GM23248 (cell line): Measurements from ENCODE around the gene HEG1. TPM values are rescaled to one million over a fixed set of nuclear protein-coding genes. Genes with fewer than 3 reads are reported as not detected.

Source experiments
- DNase-seq: peaks from one replicate; pipeline ENCODE4 v3.0.0-alpha.2; 2015
- H2AFZ ChIP-seq: fragments of 200-600 bp; sonication (generic); 2 replicates; pipeline ENCODE4 v1.6.1; 2016; ENCODE audit warnings: antibody characterized with exemption
- H3F3A ChIP-seq: fragments of 200-600 bp; sonication (generic); 2 replicates; pipeline ENCODE4 v1.6.1; 2016; ENCODE audit warnings: mild to moderate bottlenecking, antibody characterized with exemption, mixed run types; ENCODE audit not compliant: insufficient read depth
- H3K27ac ChIP-seq: fragments of 200-600 bp; sonication (generic); 2 replicates; pipeline ENCODE4 v1.5.1; 2016; ENCODE audit warnings: mild to moderate bottlenecking
- H3K27me3 ChIP-seq: fragments of 200-600 bp; sonication (generic); replicated peaks from 2 replicates; pipeline ENCODE4 v1.6.1; 2016; ENCODE audit warnings: mild to moderate bottlenecking; ENCODE audit not compliant: insufficient read depth
- H3K36me3 ChIP-seq: fragments of 200-600 bp; sonication (generic); 2 replicates; pipeline ENCODE4 v1.6.1; 2016; ENCODE audit warnings: low read depth, mild to moderate bottlenecking
- H3K4me1 ChIP-seq: fragments of 200-600 bp; sonication (generic); 2 replicates; pipeline ENCODE4 v1.6.1; 2016; ENCODE audit warnings: mild to moderate bottlenecking; ENCODE audit not compliant: insufficient read depth
- H3K4me2 ChIP-seq: fragments of 200-600 bp; sonication (generic); one replicate; pipeline ENCODE4 v1.6.1; 2016; ENCODE audit warnings: mild to moderate bottlenecking; ENCODE audit not compliant: unreplicated experiment
- H3K4me3 ChIP-seq: fragments of 200-600 bp; sonication (generic); 2 replicates; pipeline ENCODE4 v1.5.1; 2016; ENCODE audit warnings: mild to moderate bottlenecking
- H3K79me2 ChIP-seq: fragments of 200-600 bp; sonication (generic); 2 replicates; pipeline ENCODE4 v1.6.1; 2016; ENCODE audit warnings: mild to moderate bottlenecking; ENCODE audit not compliant: insufficient read depth
- H3K9ac ChIP-seq: fragments of 200-600 bp; sonication (generic); 2 replicates; pipeline ENCODE4 v1.6.1; 2016; ENCODE audit warnings: mild to moderate bottlenecking
- H3K9me2 ChIP-seq: fragments of 200-600 bp; sonication (generic); 2 replicates; pipeline ENCODE4 v1.6.1; 2016; ENCODE audit warnings: mixed run types, mild to moderate bottlenecking, moderate library complexity; ENCODE audit not compliant: insufficient read depth
- H3K9me3 ChIP-seq: fragments of 200-600 bp; sonication (generic); one replicate; pipeline ENCODE4 v1.6.1; 2017; ENCODE audit warnings: low read depth
- H4K20me1 ChIP-seq: fragments of 200-600 bp; sonication (generic); 2 replicates; pipeline ENCODE4 v1.6.0; 2016; ENCODE audit not compliant: insufficient read depth
- EZH2 ChIP-seq: fragments of 200-600 bp; sonication (generic); IDR thresholded peaks from 2 replicates; pipeline ENCODE4 v1.6.1; 2018; ENCODE audit warnings: antibody characterized with exemption, mild to moderate bottlenecking; ENCODE audit not compliant: insufficient read depth, poor library complexity, severe bottlenecking
- EZH2phosphoT487 ChIP-seq: fragments of 200-600 bp; sonication (generic); IDR thresholded peaks from 2 replicates; pipeline ENCODE4 v1.6.1; 2018; ENCODE audit warnings: antibody characterized with exemption, moderate library complexity, mild to moderate bottlenecking, low read depth; ENCODE audit not compliant: insufficient read depth
- WGBS, 2 experiments: methylation state at CpG; one replicate each; pipeline ENCODE4 v1.1.6; 2015 to 2017; ENCODE audit warnings: low lambda C conversion rate in 2 of 2, low coverage in 1 of 2; ENCODE audit errors: missing lambda C conversion rate in 2 of 2; 5-methylcytosine and 5-hydroxymethylcytosine counted together
- in situ Hi-C: fragments of 300-500 bp; cut with MboI; formaldehyde crosslinking; loops from 2 replicates; pipeline ENCODE4 v1.15.0; 2020
- polyA plus RNA-seq: library from polyadenylated mRNA; unstranded; fragments of >200 nt; fragmentation: Nextera tagmentation; extraction: Ambion mirVana; gene quantifications from 2 replicates; pipeline ENCODE4 v1.2.1, GENCODE V29; 2016
- total RNA-seq: library from RNA; depleted of rRNA; stranded (reverse); fragments of >200 nt; shearing (Covaris generic); gene quantifications from 2 replicates; pipeline ENCODE4 v1.2.3, GENCODE V29; 2014

HEG1 gene
- total and polyA plus RNA-seq, 2 experiments from 2014 or later: 32.1 to 116 TPM

GRCh38 chr3:124935794-124936542, 119.8 kb downstream of the HEG1 start:
- no peaks in the 10 kb centered on the region for H3K9me3 ChIP-seq
- H4K20me1 ChIP-seq: no peaks in the 10 kb centered on the region
- H3K9ac ChIP-seq: no peak overlapping the region
- in situ Hi-C loops: loop anchor here (10.0 kb wide), 1 partner anchor 499 kb away; no protein-coding TSS in a partner anchor
- no peak overlapping the region for H2AFZ ChIP-seq
- no peaks in the 10 kb centered on the region for H3K4me1 ChIP-seq
- no peak overlapping the region for H3K4me2 ChIP-seq
- H3K36me3 ChIP-seq: no peaks in the 10 kb centered on the region
- TF ChIP-seq EZH2: no peak
- no peak for TF ChIP-seq EZH2phosphoT487
- H3K27ac ChIP-seq: no peak overlapping the region
- no peaks in the 10 kb centered on the region; the same call in 1 of the 2 replicates for H3K27me3 ChIP-seq
- no peaks in the 10 kb centered on the region for H3K9me2 ChIP-seq
- H3K4me3 ChIP-seq: no peak overlapping the region
- H3F3A ChIP-seq: no peaks in the 10 kb centered on the region
- DNase-seq: no peak
- no peaks in the 10 kb centered on the region for H3K79me2 ChIP-seq
- 87 to 88% methylated on average over 5 of the region's 5 CpGs for WGBS, 2 experiments

- no peak overlapping the region for H3K4me2 ChIP-seq
- TF ChIP-seq EZH2 (no peak), EZH2phosphoT487 (no peak)
- no peak for DNase-seq
- H3F3A ChIP-seq: no peaks in the 10 kb centered on the region
- in situ Hi-C loops: loop anchor here (10.0 kb wide), 1 partner anchor 500 kb away; no protein-coding TSS in a partner anchor
- H3K36me3 ChIP-seq: no peaks in the 10 kb centered on the region
- H3K27ac ChIP-seq: no peak overlapping the region
- no peaks in the 10 kb centered on the region; the same call in 1 of the 2 replicates for H3K27me3 ChIP-seq
- H3K9ac ChIP-seq: no peak overlapping the region
- no peaks in the 10 kb centered on the region for H3K9me3 ChIP-seq
- no peaks in the 10 kb centered on the region for H3K4me1 ChIP-seq
- no peak overlapping the region for H2AFZ ChIP-seq
- no peaks in the 10 kb centered on the region for H3K9me2 ChIP-seq
- no peaks in the 10 kb centered on the region for H3K79me2 ChIP-seq
- no peaks in the 10 kb centered on the region for H4K20me1 ChIP-seq
- H3K4me3 ChIP-seq: no peak overlapping the region
Measured at GRCh38 chr3:124935264-124935663, 120.5 kb downstream of the HEG1 start.

GRCh38 chr3:124934577-124934976, 121.2 kb downstream of the HEG1 start, which contains the start of gene MUC13:
Gene MUC13 (minus strand): TSS chr3:124934751. CDS start chr3:124934712, 39 bp downstream.
- no peak within 1 kb of the TSS for H3K4me3 ChIP-seq
- H3K27me3 ChIP-seq: no peaks in the 10 kb centered on the region; the same call in 1 of the 2 replicates
- in situ Hi-C loops: loop anchor here (10.0 kb wide), 1 partner anchor 500 kb away; no protein-coding TSS in a partner anchor
- H3K9me2 ChIP-seq: no peaks in the 10 kb centered on the region
- H3K4me2 ChIP-seq: no peak within 1 kb of the TSS
- no peak within 1 kb of the TSS for H2AFZ ChIP-seq
- H3F3A ChIP-seq: no peaks in the 10 kb centered on the region
- TF ChIP-seq EZH2phosphoT487: no peak
- TF ChIP-seq EZH2: no peak
- H3K9me3 ChIP-seq: no peaks in the 10 kb centered on the region
- no peak within 1 kb of the TSS for H3K9ac ChIP-seq
- H3K36me3 ChIP-seq: no peaks in the 10 kb centered on the region
- H3K79me2 ChIP-seq: no peaks in the 10 kb centered on the region
- no peak within 1 kb of the TSS for H3K27ac ChIP-seq
- no peaks in the 10 kb centered on the region for H3K4me1 ChIP-seq
- no peak for DNase-seq
- no peaks in the 10 kb centered on the region for H4K20me1 ChIP-seq
- 57 to 65% methylated on average over 5 of the region's 5 CpGs for WGBS, 2 experiments

GRCh38 chr3:124928333-124929202, 127.2 kb downstream of the HEG1 start:
- no peaks in the 10 kb centered on the region for H4K20me1 ChIP-seq
- no peaks in the 10 kb centered on the region; the same call in 1 of the 2 replicates for H3K27me3 ChIP-seq
- H3F3A ChIP-seq: no peaks in the 10 kb centered on the region
- no peak overlapping the region for H3K27ac ChIP-seq
- no peaks in the 10 kb centered on the region for H3K9me2 ChIP-seq
- DNase-seq: peak; percentile 76
- 17 to 20% methylated on average over 4 of the region's 4 CpGs for WGBS, 2 experiments
- no peak overlapping the region for H3K4me3 ChIP-seq
- H3K36me3 ChIP-seq: no peaks in the 10 kb centered on the region
- no peaks in the 10 kb centered on the region for H3K9me3 ChIP-seq
- H2AFZ ChIP-seq: no peak overlapping the region
- H3K79me2 ChIP-seq: no peaks in the 10 kb centered on the region
- no peak overlapping the region for H3K9ac ChIP-seq
- H3K4me1 ChIP-seq: no peaks in the 10 kb centered on the region
- no peak overlapping the region for H3K4me2 ChIP-seq
- TF ChIP-seq EZH2phosphoT487 (no peak), EZH2 (no peak)
- in situ Hi-C loops: no loop called here
